HG03097 (cell line): ENCODE data around the gene MATR3.

Experiments used
- ATAC-seq: cut with Tn5 transposase; IDR thresholded peaks from one replicate; pipeline ENCODE4 v1.9.1; 2021; ENCODE audit not compliant: unreplicated experiment, low FRiP score

MATR3 gene

DNA sequence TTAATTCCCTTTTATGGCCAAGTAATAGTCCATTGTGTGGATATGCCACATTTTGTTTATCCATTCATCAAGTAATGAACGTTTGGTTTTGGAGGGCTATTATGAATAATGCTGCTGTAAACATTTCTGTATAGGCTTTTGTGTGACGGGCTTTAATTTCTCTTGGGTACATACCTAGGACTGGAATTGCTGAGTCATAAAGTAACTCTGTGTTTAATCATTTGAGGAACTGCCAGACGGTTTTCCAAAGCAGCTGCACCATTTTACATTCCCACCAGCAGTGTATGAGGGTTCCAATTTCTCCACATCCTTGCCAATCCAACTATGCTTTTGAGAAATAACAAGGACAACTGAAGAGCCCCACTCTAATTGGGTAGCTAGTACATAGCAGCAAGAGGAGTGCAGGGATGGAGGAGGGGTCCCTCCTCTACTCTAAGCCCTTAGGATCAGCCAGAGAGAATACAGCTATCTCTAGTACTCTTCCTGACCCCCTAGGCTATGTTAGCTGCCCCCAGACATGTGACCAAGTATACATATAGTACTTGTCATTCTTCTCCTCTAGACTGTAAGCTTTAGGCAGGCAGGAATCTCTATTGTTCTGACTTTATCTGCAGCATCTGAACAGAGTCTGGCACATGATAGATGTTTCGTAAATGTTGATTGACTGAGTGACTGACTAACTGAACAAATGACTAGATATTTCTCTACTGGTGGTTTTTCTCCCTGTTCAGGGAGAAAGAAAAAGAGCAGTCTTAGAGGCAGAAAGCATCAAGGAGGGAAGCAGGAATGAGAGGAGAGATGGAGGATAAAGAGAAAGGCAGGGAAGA, 22.1 kb upstream of the MATR3 start:
- ATAC-seq = no peak

DNA sequence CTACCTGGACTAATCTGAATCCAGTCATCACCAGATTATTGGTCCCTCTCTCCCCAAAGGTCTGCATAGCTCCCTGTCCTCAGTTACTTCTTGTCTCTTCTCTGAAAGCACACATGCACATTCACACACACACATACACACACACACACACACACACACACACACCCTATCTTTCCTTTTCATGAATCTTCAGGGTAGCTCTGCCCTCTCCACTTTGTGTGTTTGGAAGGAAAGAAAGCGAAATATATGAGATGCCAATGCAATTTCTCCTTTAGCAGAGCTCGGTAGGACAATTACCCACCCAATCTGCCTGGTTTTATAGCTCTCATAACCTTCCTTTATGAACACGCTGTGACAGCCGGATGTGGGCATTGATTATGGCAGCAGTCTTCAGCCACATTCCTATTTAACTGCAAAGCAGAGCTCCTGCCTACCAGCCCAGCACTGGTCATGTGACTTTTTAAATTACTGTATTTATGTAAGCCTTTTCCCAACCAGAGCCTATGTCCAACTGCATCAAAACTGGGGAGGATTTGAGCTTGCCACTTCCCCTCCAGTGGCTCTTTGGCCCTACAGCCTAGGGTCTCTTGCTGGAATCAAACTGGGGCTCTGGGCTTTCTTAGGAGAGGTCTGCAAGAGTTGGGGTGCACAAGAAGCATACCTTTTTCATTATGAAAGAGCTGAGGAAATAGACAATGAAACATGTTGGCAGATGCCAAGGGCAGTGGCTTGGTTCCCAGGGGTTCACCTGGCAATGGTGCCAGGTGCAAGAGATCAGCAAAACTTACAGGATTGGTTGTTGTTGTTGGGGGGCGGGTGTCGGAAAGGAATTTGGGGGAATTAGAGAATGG, 20.8 kb upstream of the MATR3 start:
- no peak for ATAC-seq

DNA sequence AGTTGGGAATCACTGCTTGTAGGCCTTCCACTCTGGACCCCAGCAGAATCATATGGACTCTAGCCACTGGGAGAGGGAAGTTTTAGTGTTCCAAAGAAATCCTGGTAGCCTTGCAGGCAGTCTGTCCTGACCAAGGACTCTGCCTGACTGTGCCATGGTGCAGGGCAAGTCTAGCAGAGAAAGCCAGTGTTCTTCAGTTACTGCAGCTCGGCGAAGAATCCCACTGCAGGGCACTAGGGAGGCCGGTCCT, 20.3 kb upstream of the MATR3 start:
- peak; percentile 14 for ATAC-seq

DNA sequence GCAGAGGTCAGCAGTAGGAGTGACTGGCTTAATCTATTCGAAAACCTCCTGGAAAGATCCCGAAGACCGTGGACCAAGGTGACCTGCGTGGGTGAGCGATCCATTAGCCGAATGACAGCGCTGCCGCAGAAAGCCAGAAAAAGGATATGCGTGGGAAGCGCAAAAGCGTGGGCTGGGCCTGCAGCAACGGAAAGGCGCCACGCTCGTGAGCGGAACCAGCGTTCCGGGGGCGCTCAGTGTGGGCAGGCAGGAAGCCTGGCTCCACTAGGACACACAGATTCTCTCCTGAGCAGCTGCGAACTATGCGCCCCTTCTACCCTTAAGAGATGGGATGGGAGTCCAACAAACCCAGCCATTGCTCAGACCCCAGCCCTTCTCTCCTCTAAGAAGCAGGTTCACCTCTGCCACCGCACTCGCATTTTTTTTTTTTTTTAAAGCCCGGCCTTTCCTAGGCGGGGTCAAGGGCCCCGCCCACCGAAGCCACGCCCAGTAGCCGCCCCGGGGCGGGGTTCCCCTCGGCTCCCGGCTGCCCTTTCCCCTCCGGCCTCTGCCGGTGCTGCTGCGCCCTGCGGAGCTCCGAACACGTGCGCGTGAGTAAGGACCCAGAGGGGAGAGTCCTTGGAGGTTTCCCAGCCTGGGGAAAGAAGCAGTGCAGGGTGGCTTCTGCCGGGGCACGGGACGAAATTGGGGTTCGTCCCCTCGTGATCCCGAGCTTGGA, 19.8 kb upstream of the MATR3 start:
- ATAC-seq = peak; percentile 88

DNA sequence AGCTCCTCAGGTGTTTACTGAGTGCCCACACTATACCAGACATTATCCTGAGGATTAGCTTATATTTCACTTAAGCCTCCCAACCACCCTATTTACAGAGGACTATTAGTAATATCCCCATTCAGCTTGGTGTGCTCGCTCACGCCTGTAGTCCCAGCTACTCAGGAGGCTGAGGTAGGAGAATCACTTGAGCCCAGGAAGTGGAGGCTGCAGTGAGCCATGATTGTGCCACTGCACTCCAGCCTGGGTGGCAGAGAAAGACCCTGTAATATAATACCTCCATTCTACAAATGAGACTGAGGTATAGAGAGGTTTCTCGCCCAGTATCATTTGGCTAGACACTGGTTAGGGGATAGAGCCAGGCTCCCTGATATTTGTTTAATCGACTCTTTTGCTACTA, 18.0 kb upstream of the MATR3 start:
- ATAC-seq = no peak

DNA sequence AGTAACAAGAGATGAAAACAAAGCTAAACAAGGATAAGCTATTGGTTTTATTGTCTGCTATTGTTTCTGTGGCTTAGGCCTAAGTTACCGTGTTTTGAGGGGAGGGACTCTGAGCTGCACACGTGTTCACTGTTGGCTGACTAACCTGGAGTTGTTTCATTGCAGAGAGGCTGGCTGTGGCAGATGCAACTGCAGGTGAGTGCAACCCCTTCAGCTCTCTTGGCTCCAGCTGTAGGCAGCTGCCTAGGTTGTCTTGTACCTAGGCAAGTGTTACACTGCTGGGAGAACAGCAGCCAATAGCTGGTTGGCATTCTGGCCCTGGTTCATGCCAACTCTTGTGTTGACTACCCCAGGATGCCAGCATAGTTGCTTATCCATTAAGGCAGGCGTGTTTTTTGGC, 17.6 kb upstream of the MATR3 start:
- ATAC-seq = no peak

DNA sequence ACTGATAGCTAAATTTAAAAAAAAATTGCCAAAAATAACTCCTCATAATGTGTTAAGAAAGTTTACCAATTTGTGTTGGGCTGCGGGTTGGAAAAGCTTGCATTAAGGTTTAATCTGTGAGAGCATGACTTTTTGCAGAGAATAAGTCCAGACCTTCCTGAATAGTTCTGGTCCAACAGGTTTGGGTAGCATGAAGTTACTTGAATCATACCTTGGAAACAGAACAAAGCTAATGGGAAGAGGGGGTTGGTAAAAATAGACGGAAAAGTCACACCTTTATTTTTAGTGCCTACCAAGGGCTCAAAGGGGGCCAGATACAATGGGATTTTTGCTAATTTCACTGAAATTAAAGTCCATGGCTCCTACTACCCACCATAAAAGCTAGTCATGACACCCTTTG, 17.1 kb upstream of the MATR3 start:
- no peak for ATAC-seq

DNA sequence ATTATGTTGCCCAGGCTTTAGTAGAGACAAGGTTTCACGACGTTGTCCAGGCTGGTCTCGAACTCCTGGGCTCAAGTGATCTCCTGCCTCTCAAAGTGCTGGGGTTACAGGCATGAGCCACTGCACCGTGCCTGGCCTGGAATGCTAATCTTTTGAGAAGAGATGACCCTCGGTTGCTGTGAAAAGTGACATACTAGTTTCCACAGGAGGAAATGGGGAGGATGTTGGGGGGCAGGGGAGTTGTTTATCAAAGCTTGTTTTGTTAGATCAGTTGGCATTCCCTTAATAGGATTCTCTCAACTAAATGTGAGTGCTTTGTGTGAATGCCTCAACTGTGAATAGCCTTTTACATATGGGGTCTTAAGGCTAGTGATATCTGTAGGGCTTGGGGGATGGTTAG, 16.4 kb upstream of the MATR3 start:
- ATAC-seq = no peak

DNA sequence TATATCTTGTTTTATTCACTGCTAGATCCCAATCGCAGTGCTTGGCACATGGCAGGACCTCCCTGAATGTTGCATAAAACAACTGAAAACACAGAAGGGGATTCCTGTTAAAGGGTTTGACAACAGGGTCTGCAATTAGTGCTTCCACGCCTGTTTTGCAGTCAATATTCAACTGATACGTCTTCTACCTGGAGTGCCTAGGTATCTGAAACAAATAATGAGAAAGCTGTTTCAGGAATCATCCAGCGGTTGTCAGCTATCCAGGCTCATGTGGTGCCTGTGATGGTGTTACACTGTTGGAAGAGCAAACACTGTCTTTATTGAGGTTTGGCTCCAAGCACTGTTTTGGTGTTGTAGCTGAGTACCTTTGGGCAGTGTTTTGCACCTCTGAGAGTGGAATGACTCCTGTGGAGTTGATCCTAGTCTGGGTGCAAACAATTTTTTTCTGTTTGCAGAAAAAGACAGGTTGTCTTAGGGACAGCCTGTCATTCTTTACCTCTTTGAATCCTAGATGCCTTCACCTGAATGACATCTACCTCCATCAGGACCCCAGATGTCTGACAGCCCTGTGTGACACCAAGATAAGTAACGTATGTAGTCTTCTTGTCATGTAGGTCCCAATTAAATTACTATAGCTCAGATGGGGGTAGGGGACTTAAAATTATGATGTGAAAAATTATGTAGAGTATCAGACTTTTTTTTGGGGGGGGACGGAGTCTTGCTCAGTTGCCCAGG, 14.8 kb upstream of the MATR3 start:
- ATAC-seq = no peak

DNA sequence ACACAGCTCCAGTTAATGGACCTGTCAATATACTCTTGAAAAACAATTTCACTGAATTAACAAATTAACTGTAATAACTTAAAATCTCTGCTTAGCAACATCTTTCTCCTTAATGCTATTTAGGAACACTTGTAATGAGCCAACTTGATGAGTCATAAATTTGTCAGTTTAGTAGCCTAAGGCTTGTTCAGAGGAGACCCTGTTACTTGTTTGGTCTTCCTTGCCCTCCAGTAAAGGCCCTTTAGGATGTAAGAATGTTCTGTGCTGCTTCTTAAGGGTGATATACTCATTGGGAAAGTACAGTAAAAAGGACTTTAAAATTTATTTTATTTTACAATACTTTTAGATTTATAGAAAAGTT, 11.4 kb upstream of the MATR3 start:
- no peak for ATAC-seq

DNA sequence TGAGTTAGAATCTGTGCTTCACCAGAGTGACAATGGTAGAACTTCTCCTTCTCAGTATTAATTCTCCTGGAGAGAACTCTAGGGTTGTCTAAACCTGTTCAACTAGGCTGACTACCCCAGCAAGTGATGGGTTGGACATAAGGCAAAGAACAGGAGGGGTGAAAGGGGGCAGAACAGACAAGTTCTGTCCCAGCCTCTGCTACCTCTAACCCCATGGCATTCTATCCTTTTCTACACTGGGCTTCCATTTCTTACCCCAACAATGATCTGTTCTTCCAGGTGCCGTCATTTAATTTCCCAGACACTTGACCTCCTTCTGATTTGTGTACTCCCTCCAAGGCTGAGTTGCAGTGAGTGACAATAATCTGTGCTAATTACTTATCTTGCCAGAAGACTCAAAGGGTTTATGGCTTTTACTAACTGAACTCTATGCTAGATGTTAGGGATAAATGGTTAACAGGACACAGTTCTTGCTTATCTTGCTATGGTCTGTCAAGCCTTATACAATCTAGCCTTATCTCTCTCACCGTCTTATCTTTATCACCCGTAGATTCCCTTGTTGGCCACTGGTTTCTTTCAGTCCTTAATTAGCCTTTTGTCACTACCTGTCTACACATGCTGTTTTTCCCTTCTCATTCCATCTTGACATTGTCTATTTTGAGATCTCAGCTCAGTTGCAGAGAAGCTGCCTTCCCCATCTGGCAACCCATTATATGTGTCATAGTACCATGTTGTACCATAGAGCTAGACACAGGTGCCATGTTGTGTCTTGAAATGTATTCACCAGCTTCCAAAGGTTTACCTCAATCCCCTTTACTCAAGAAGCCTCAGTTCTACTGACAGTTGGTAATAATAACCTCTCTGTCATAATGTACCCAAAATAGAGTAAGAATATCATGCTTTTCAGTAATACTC, 10.0 kb upstream of the MATR3 start:
- no peak for ATAC-seq

DNA sequence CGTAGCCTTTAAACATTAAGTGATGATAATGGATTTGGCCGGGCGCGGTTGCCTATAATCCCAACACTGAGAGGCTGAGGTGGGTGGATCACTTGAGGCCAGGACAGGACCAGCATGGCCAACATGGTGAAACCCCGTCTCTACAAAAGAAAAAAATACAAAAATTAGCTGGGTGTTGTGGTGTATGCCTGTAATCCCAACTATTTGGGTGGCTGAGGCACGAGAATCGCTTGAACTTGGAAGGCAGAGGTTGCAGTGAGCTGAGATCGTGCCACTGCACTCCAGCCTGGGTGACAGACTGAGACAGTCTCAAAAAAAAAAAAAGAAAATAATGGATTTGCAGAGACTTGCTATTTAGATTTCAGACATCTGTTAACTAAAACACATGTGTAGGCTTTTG, 9.2 kb upstream of the MATR3 start:
- ATAC-seq = no peak

DNA sequence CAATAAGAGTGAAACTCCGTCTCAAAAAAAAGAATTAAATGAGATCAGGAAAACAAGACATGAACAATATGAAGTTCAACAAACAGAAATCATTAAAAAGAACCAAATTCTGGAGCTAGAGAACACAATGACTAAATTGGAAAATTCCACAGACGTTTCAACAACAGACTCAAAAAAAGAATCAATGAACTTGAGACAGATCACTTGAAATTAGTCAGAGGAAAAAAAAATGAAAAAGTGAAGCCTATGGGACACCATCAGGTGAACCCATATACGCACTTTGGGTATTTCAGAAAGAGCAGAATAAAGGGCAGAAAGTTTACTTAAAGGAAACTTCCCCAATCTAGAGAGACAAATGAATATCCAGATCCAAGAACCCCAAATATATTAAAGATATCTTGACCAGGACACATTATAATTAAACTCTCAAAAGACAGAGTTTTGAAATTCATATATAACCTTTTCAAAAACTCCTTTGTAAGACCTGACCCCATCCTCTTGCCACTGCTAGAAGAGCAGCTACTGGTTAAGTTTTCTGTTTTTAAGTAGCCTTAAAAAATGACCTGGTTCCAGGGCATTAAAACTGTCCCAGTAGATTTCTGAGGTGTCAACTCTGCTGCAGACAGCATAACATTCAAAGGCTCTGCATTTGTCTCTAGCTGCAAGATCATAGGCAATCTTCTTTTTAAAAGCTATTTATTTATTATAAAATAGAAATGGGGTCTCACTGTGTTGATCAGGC, 7.7 kb upstream of the MATR3 start:
- no peak for ATAC-seq

DNA sequence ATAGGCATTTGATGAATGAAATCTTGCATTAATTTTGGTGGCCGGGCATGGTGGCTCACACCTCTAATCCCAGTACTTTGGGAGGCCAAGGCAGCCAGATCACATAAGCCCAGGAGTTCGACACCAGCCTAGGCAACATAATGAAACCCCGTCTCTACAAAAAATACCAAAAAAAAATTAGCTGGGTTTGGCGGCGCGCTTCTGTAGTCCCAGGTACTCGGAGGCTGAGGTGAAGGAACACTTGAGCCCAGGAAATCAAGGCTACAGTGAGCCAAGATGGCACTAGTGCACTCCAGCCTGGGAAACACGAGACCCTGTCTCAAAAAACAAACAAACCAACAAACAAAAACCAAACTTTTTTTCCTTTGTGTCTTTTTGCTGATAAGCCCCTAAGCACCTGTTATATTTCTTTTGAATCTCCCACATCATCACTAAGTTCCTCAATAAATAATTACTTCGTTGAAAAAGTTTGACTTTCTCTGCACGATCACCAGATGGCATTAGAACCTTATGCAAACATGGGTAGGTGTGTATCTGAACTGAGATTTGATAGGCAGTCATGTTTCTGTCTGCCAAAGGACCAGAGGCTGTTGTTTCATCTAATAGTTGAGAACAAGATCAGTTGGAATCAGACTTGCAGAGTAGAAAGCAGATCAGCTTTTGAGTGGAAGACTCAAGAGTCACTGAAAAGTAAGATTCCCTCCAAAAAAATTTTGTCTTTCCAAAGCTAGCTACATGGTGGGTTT, 5.5 kb upstream of the MATR3 start:
- no peak for ATAC-seq

DNA sequence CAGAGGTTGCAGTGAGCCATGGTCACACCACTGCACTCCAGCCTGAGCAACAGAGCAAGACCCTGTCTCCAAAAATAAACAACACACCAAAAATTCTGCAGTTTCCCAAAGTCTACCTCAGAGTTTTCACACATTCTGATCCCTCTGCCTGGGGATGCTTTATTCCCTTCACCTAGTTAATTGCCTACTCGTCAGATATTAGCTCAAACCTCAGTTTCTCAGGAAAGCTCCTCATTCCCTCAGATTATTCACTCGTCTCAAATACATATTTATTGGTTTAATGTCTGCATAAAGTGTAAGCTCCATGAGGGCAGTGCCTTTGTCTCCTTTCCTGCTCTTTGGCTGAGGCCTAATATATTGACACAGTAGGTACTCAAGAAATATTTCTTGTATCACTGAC, 2.5 kb upstream of the MATR3 start:
- ATAC-seq = no peak

DNA sequence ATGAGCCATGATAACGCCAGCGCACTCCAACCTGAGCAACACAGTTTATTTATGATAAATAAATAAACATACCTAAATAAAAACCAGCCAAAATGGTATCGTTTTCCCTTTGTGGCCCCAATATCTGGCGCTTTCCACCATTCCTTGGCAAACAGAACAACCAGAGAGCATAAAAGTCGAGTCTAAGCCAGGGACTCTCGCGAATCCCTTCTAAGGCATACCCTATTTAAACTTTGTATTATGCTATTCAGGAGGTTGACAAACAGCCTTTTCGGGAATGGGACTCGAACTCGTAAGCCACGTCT, 386 bp upstream of the MATR3 start:
- ATAC-seq = no peak

DNA sequence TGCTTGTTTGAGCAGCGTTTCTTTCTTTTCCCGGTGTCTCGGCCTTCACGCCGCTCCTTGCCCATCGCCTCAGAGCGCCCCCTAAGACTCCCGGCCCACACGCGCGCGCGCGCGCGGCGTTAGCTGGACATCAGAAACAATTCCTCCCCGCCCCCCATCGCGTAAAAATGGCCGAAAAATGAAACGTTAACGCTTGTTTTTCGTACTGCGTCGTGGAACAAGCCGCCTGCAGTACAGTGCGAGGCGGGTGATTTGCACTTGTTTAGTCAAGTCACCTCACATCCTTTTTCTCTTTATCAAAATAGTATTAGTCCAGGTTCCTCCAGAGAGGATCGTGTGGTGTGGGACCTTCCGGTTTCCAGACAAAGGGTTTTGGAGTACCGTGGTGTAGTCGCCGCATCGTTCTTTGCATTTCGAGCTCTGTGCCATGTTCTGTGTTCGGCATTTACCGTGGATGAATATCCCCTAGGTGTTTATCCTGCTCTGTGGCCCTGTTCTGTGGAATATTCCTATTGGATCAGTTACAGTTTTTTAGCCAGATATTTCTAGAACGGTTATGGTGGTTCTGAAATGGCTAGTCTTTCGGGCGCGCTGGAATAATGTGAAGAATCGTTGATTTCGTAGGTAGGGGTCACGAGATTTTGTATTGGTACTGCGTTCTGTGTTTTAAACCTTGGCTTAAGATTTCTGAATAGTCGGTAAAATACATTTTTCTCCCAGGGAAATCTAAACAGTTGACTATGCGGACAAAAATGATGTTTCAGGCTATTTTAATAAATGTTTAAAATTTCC, 1.0 kb downstream of the MATR3 start:
- peak; percentile 19 for ATAC-seq
